HepG2 (cell line): ENCODE data around the gene SNX6. TPM values are rescaled to one million over a fixed set of nuclear protein-coding genes. Genes with fewer than 3 reads are reported as not detected.

Experiments
- ATAC-seq: fragments of 200-7000 bp; cut with Tn5 transposase; 3 replicates; pipeline ENCODE4 v1.9.1; 2020; ENCODE audit warnings: mild to moderate bottlenecking, moderate library complexity
- BruUV-seq: library from RNA; stranded (reverse); fragments of 400-500 nt; replicated peaks from 2 replicates; lab custom pipeline; 2021; lab: Mats Ljungman, UMichigan
- CTCF ChIA-PET: fragments of 300-600 bp; formaldehyde crosslinking; extraction: SDS; loops from one replicate; lab custom pipeline; 2021; ENCODE audit warnings: low total read pairs, inconsistent platforms, low intra/inter-chr PET ratio; lab: Yijun Ruan, JAX
- POLR2A ChIA-PET: fragments of 350-600 bp; sonication (Branson Sonifier 250); formaldehyde crosslinking; loops from one replicate; lab custom pipeline; 2020; ENCODE audit warnings: antibody characterized with exemption, inconsistent platforms; lab: Yijun Ruan, JAX
- DNase-seq: peaks from one replicate; pipeline ENCODE4 v3.0.0-alpha.2; 2015; ENCODE audit warnings: low spot score
- FAIRE-seq: peaks from 3 replicates; lab custom pipeline; 2011; peaks lifted over from hg19 to GRCh38; lab: Jason Lieb, UNC
- H2AFZ ChIP-seq: one replicate; pipeline ENCODE4 v1.6.1; 2011; ENCODE audit warnings: low read length, inconsistent platforms
- H3K27ac ChIP-seq: fragments of 300-600 bp; 3 replicates; pipeline ENCODE4 v1.8.0; 2011; ENCODE audit warnings: mixed run types, mild to moderate bottlenecking, mixed read lengths, low read length, inconsistent platforms; ENCODE audit not compliant: insufficient read depth; ENCODE audit errors: extremely low read length
- H3K27me3 ChIP-seq, 2 experiments: fragments of 200-600 bp in 1 of 2; 2 replicates in 1 of 2; 3 replicates in 1 of 2; pipeline versions ENCODE4 v1.6.0 to v1.8.0; 2011; ENCODE audit warnings: low read length in 2 of 2, mild to moderate bottlenecking in 2 of 2, moderate library complexity in 2 of 2, inconsistent platforms in 1 of 2; ENCODE audit not compliant: insufficient read depth in 2 of 2, control insufficient read depth in 1 of 2
- H3K36me3 ChIP-seq, 2 experiments: fragments of 200-600 bp in 1 of 2; replicated peaks in 1 of 2; 2 replicates in 1 of 2; 3 replicates in 1 of 2; pipeline versions ENCODE4 v1.5.1 to v1.8.0; 2011; ENCODE audit warnings: low read length in 2 of 2, inconsistent platforms in 1 of 2; ENCODE audit not compliant: insufficient read depth in 2 of 2, control insufficient read depth in 1 of 2
- H3K4me1 ChIP-seq: 2 replicates; pipeline ENCODE4 v1.5.1; 2012; ENCODE audit warnings: low read length, inconsistent platforms; ENCODE audit not compliant: insufficient read depth
- H3K4me2 ChIP-seq: 2 replicates; pipeline ENCODE4 v1.6.0; 2011; ENCODE audit warnings: low read depth, low read length, inconsistent platforms
- H3K4me3 ChIP-seq, 3 experiments: fragments of 200-600 bp in 1 of 3; sonication (generic), shearing (Covaris generic) in 1 of 3; replicated peaks in 1 of 3; 2 replicates each; pipeline ENCODE4 v1.5.1; 2011 to 2016; ENCODE audit warnings: low read length in 3 of 3, inconsistent platforms in 2 of 3, low read depth in 2 of 3, mild to moderate bottlenecking in 2 of 3, control low read depth in 1 of 3, mixed read lengths in 1 of 3; ENCODE audit not compliant: insufficient read depth in 1 of 3
- H3K79me2 ChIP-seq: one replicate; pipeline ENCODE4 v1.6.1; 2011; ENCODE audit warnings: low read length, inconsistent platforms; ENCODE audit not compliant: insufficient read depth
- H3K9ac ChIP-seq: 2 replicates; pipeline ENCODE4 v1.6.0; 2011; ENCODE audit warnings: mild to moderate bottlenecking, low read depth, low read length, inconsistent platforms; ENCODE audit not compliant: insufficient read depth
- H3K9me3 ChIP-seq: 2 replicates; pipeline ENCODE4 v1.5.1; 2012; ENCODE audit warnings: mild to moderate bottlenecking, low read length
- H4K20me1 ChIP-seq: 2 replicates; pipeline ENCODE4 v1.6.0; 2011; ENCODE audit warnings: inconsistent platforms, mild to moderate bottlenecking, low read length, moderate library complexity; ENCODE audit not compliant: insufficient read depth
- ADNP ChIP-seq: sonication (generic); formaldehyde crosslinking; IDR thresholded peaks from 2 replicates; pipeline ENCODE4 v1.4.0; 2020; ENCODE audit warnings: missing genetic modification reagents
- ATM ChIP-seq: fragments of 450-650 bp; IDR thresholded peaks from 2 replicates; pipeline ENCODE4 v1.7.1; 2017; ENCODE audit warnings: mild to moderate bottlenecking, borderline replicate concordance
- CREB1 ChIP-seq, 2 experiments: fragments of 450-650 bp in 1 of 2; IDR thresholded peaks; 2 replicates each; pipeline ENCODE4 v1.6.1; 2016 to 2017; ENCODE audit warnings: control low read depth in 1 of 2, mild to moderate bottlenecking in 1 of 2, missing compliant biosample characterization in 1 of 2, missing genetic modification characterization in 1 of 2
- FOXA3 ChIP-seq: IDR thresholded peaks from 2 replicates; pipeline ENCODE4 v1.6.1; 2016; ENCODE audit warnings: missing genetic modification reagents, missing compliant biosample characterization
- FOXO4 ChIP-seq: sonication (generic); formaldehyde crosslinking; conservative IDR thresholded peaks from 2 replicates; pipeline ENCODE4 v1.8.1; 2023; ENCODE audit warnings: missing genetic modification reagents
- MATR3 ChIP-seq: sonication (generic); formaldehyde crosslinking; IDR thresholded peaks from 2 replicates; pipeline ENCODE4 v1.4.0; 2020; ENCODE audit warnings: missing genetic modification reagents
- NPAS2 ChIP-seq: sonication (generic); formaldehyde crosslinking; IDR thresholded peaks from 2 replicates; pipeline ENCODE4 v1.8.0; 2022; ENCODE audit warnings: mild to moderate bottlenecking, missing genetic modification reagents, borderline replicate concordance
- SMAD1 ChIP-seq: sonication (generic); formaldehyde crosslinking; IDR thresholded peaks from 2 replicates; pipeline ENCODE4 v1.4.0; 2020; ENCODE audit warnings: missing genetic modification reagents, low read depth, mild to moderate bottlenecking, borderline replicate concordance
- UBTF ChIP-seq: sonication (generic); formaldehyde crosslinking; IDR thresholded peaks from 2 replicates; pipeline ENCODE4 v1.4.0; 2020; ENCODE audit warnings: mild to moderate bottlenecking, missing genetic modification reagents
- ZC3H4 ChIP-seq: sonication (generic); formaldehyde crosslinking; IDR thresholded peaks from 2 replicates; pipeline ENCODE4 v1.4.0; 2020; ENCODE audit warnings: missing genetic modification reagents, borderline replicate concordance
- ZNF296 ChIP-seq: sonication (generic); formaldehyde crosslinking; conservative IDR thresholded peaks from 2 replicates; pipeline ENCODE4 v1.5.0; 2020; ENCODE audit warnings: mild to moderate bottlenecking, missing genetic modification reagents
- ZNF30 ChIP-seq: sonication (generic); formaldehyde crosslinking; IDR thresholded peaks from 2 replicates; pipeline ENCODE4 v1.5.0; 2020; ENCODE audit warnings: mild to moderate bottlenecking, missing genetic modification reagents
- ZNF556 ChIP-seq: sonication (generic); formaldehyde crosslinking; IDR thresholded peaks from 2 replicates; pipeline ENCODE4 v1.4.0; 2020; ENCODE audit warnings: mild to moderate bottlenecking, missing genetic modification reagents, borderline replicate concordance
- ZNF841 ChIP-seq: sonication (generic); formaldehyde crosslinking; IDR thresholded peaks from 2 replicates; pipeline ENCODE4 v1.8.1; 2023; ENCODE audit warnings: missing genetic modification reagents, borderline replicate concordance
- ZSCAN20 ChIP-seq: sonication (generic); formaldehyde crosslinking; IDR thresholded peaks from 2 replicates; pipeline ENCODE4 v1.4.0; 2020; ENCODE audit warnings: missing genetic modification reagents, mild to moderate bottlenecking, borderline replicate concordance
- ZSCAN21 ChIP-seq: sonication (generic); formaldehyde crosslinking; IDR thresholded peaks from 2 replicates; pipeline ENCODE4 v1.8.0; 2022; ENCODE audit warnings: mild to moderate bottlenecking, missing genetic modification reagents, moderate library complexity, borderline replicate concordance
- WGBS: methylation state at CpG from one replicate; pipeline ENCODE4 v1.1.6; 2017; ENCODE audit warnings: low lambda C conversion rate; 5-methylcytosine and 5-hydroxymethylcytosine counted together
- in situ Hi-C: cut with HindIII; loops from 2 replicates; pipeline ENCODE4 v1.10.0; 2017; ENCODE audit warnings: low pct_unique_long_range_greater_than_20kb; ENCODE audit not compliant: extremely low pct_ligation_motif_present
- intact Hi-C: fragments of 100-400 bp; cut with micrococcal nuclease; formaldehyde crosslinking; loops from one replicate; pipeline ENCODE4 v1.10.0; 2022; ENCODE audit not compliant: unreplicated experiment
- polyA plus RNA-seq, 8 experiments: library from polyadenylated mRNA; depleted of rRNA in 3 of 8; stranded (reverse) in 7 of 8; unstranded in 1 of 8; fragments of >200 nt; fragmentation: Illumina TruSeq in 4 of 8; extraction: Trizol in 4 of 8; gene quantifications; 2 replicates each; pipeline versions ENCODE4 v1.2.1 to v1.2.3, GENCODE V29; 2011 to 2016; ENCODE audit warnings: low read depth in 4 of 8, missing spikeins in 1 of 8, mixed read lengths in 1 of 8; ENCODE audit not compliant: insufficient read depth in 1 of 8
- total RNA-seq, 5 experiments: library from RNA; depleted of rRNA; stranded (reverse); fragments of >200 nt; fragmentation: Illumina TruSeq; extraction: Trizol; gene quantifications; 2 replicates each; pipeline ENCODE4 v1.2.3, GENCODE V29; 2016; ENCODE audit warnings: low read depth in 1 of 5
- TF ChIP-seq, protein P1 (sequence below): sonication (generic); formaldehyde crosslinking; IDR thresholded peaks from 2 replicates; pipeline ENCODE4 v1.9.0; 2021; ENCODE audit warnings: missing genetic modification reagents, borderline replicate concordance

Gene SNX6
- total and polyA plus RNA-seq, 2 of the 13 experiments (the other 11 are each of a cell fraction or from before 2014, with no cell fraction given): 92.3 to 169 TPM

GRCh38 chr14:34643361-34643760 lies 13.4 kb upstream of the SNX6 start (continued):
- no peak for TF ChIP-seq UBTF (CRISPR knock-in tag)
- TF ChIP-seq ZNF30 (CRISPR knock-in tag): no peak

DNA sequence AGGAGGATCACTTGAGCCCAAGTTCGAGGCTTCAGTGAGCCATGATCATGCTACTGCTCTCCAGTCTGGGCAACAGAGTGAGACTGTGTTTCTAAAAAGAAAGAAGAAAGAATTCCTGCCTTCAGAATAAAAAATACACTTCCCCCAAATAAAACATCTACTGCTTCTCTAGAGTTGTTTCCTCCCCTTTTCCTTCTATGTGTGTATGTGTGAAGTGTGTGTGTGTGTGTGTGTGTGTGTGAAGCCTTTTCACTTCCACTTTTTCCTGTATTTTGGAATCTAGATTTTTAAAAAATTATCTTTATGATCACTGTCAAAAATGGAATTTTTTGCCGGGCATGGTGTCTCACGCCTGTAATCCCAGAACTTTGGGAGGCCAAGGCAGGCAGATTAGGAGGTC lies 12.6 kb upstream of the SNX6 start:
- no TSS peak for BruUV-seq
- no peak for ATAC-seq
- H2AFZ ChIP-seq: no peak overlapping the region
- in situ Hi-C loops: no loop called here
- H3K27me3 ChIP-seq: no peaks in the 10 kb centered on the region
- no peak for FAIRE-seq
- WGBS: 59% methylated on average over 3 of the region's 3 CpGs
- H3K36me3 ChIP-seq: no peaks in the 10 kb centered on the region
- no peak overlapping the region for H3K4me2 ChIP-seq
- H3K4me1 ChIP-seq: peaks cover 9% of the 10 kb centered on the region
- ChIA-PET POLR2A (interaction anchor here (1.7 kb wide), 1 partner anchor 12 kb away, joined by 5 read pairs; the partner anchor contains the start of gene SNX6), CTCF (no interaction called here)
- no peaks in the 10 kb centered on the region for H3K79me2 ChIP-seq
- H3K9me3 ChIP-seq: no peaks in the 10 kb centered on the region
- no peaks in the 10 kb centered on the region for H4K20me1 ChIP-seq
- no peak overlapping the region for H3K4me3 ChIP-seq
- TF ChIP-seq NPAS2 (CRISPR knock-in tag) (no peak), ZC3H4 (CRISPR knock-in tag) (no peak), FOXO4 (CRISPR knock-in tag) (no peak), ZNF841 (CRISPR knock-in tag) (no peak), CREB1 (IDR thresholded peaks at IDR 0.05) (no peak), CREB1 (CRISPR knock-in tag; IDR thresholded peaks at IDR 0.05) (no peak), ZNF296 (no peak), MATR3 (no peak), ATM (no peak), ADNP (CRISPR knock-in tag) (no peak), ZNF556 (no peak), SMAD1 (no peak), ZSCAN21 (CRISPR knock-in tag) (no peak), ZSCAN20 (CRISPR knock-in tag) (no peak), FOXA3 (CRISPR knock-in tag) (no peak)
- TF ChIP-seq, protein P1, sequence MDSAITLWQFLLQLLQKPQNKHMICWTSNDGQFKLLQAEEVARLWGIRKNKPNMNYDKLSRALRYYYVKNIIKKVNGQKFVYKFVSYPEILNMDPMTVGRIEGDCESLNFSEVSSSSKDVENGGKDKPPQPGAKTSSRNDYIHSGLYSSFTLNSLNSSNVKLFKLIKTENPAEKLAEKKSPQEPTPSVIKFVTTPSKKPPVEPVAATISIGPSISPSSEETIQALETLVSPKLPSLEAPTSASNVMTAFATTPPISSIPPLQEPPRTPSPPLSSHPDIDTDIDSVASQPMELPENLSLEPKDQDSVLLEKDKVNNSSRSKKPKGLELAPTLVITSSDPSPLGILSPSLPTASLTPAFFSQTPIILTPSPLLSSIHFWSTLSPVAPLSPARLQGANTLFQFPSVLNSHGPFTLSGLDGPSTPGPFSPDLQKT: no peak
- intact Hi-C loops: no loop called here
- H3K27ac ChIP-seq: no peak overlapping the region
- no peak overlapping the region for H3K9ac ChIP-seq
- no peak for DNase-seq
